GM18951 (cell line): ENCODE data around the gene TFAP2A.

Source experiments
- POLR2A ChIP-seq: IDR thresholded peaks from 4 replicates; pipeline ENCODE4 v1.6.1; 2011; ENCODE audit warnings: mild to moderate bottlenecking; ENCODE audit not compliant: insufficient read length, insufficient read depth; ENCODE audit errors: extremely low read depth
- in situ Hi-C: fragments of 300-500 bp; cut with MboI; formaldehyde crosslinking; loops from one replicate; pipeline ENCODE4 v1.12.0; 2022; ENCODE audit warnings: low sequenced_read_pairs, mixed read lengths, inconsistent platforms; ENCODE audit not compliant: unreplicated experiment

Gene TFAP2A

GRCh38 chr6:10385524-10386132 lies 29.2 kb downstream of the TFAP2A start:
- TF ChIP-seq POLR2A: no peak
- in situ Hi-C loops: no loop called here

DNA sequence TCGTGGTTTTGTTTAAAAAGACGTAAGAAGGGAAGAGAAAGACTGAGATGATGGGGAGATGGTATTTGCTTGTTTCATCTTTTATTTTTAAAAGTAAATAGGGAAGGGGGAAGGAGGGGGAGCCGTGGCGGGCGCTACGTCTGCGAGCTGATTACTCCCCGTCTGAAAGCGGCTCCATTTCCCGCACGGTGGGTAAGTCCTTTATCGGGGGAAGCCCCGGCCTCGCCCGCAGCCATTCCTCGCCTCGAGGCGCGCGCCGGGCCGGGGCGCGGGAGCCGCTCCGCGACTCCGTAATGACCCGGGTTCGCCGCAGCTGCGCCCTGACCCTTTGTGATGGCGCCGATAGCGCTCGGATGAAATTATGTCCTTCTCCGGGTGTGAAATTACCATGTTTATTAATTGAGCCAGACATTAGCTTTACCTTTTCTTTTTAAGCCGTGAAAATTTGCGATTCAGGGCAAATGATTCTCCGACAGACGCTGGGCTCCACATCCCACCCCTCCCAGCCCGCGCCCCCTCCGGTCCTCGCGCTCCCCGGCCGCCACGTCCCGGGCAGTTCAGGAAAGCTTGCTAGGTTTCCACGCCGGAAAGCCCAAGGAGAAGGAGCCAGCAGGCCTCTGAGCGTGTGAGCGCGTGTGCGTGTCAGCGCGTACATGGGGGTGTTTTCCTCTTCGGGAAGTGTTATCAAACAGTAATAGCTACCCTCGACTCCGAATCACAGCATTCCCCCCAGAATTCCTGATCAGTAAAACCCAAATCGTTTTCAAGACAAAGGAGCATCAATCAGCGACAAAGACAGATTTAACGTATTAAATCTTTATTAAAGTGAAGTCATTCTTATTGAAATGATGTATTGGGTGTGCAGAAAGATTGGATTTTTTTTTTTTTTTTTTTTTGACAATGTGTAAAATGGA lies 30.0 kb downstream of the TFAP2A start:
- in situ Hi-C loops: no loop called here
- no peak for TF ChIP-seq POLR2A

- in situ Hi-C loops: no loop called here
- TF ChIP-seq POLR2A: no peak
Observed at GRCh38 chr6:10384091-10384609, 30.7 kb downstream of the TFAP2A start.

DNA sequence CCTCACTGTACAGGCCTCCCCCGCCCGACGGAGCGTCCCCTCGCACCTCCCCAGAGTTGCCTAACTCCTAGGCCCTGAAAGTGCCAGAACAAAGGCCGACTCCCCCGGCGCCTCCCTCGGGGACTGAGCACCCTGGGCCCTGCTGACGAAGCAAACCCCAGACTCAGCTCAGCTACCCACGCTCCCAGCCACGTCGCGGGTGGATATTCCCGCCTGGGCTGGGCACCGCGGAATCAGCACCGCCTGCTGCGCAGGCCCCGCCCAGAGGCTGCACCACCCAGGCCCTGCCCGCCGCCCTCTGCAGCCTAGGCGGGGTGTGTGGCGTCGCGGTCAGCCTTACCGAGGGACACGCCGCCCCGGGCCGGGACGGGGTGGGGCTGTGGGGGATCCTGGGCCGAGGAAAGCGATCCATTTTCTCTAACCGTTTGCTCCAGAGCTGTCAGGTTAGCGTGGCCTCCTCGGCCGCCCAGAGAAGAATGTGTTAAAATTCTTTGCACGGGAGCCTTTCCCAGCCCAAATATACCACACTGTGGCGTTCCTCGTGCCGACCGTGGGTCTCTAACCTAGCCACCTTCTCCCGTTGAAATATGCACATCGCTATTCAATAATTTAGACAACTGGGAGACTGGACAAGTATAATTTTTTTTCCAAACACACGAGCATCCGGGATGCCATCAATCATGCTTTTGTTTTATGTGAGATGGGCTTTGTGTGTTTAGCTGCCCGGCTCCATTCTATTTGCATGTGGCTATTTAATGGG lies 31.4 kb downstream of the TFAP2A start:
- in situ Hi-C loops: no loop called here
- TF ChIP-seq POLR2A: no peak

DNA sequence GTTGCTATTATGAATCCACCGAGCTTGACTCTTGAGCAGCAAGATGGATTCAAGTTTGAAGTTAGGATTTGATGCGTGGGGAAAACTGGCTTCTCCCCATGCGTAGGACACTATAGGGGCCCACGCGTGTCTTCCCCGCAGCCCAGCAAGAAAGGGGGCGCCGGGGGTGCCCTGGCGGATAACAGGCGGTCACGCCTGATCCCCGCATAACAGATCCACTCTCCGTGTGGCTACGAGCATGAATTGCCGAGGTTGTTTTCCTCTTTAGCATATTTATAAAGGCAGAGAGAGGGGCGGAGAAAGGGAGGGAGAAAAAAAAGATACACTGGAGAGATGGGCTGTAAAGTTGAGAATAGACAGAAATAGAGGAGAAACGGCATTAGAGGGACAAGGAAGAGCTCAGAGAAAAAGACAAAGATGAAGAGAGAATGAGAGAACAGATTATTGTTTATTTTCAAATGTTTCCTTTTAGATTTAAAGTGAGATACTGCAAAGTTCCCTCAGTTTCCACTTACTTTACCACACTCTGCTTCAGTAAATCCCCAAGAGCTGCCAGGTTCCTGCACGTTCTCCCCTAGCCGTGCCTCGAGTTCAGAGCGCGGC lies 32.0 kb downstream of the TFAP2A start:
- in situ Hi-C loops: no loop called here
- TF ChIP-seq POLR2A: no peak

DNA sequence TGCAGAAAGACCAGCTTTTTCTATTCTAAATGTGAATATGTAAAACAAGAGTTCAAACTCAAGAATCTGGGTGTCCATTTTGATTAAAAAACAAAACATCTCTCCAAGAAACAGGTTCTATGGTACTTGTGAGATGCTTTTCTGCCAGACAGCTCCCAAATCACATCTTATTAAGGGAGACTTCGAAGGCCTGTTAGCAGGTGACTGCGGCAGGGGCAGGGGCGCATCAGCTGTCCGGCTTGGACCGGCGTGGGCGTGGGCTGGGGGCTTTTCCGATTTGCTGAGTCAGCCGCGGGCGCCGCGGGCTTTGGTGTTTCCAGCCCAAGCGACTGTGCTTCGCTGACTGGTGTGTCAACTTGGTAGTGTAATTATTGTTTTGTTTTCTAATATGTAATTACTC lies 32.6 kb downstream of the TFAP2A start:
- no peak for TF ChIP-seq POLR2A

GRCh38 chr6:10381830-10382208 lies 33.1 kb downstream of the TFAP2A start:
- in situ Hi-C loops: no loop called here
- TF ChIP-seq POLR2A: no peak

More for the DNA sequence above, 32.6 kb downstream of the TFAP2A start:
- in situ Hi-C loops: no loop called here

DNA sequence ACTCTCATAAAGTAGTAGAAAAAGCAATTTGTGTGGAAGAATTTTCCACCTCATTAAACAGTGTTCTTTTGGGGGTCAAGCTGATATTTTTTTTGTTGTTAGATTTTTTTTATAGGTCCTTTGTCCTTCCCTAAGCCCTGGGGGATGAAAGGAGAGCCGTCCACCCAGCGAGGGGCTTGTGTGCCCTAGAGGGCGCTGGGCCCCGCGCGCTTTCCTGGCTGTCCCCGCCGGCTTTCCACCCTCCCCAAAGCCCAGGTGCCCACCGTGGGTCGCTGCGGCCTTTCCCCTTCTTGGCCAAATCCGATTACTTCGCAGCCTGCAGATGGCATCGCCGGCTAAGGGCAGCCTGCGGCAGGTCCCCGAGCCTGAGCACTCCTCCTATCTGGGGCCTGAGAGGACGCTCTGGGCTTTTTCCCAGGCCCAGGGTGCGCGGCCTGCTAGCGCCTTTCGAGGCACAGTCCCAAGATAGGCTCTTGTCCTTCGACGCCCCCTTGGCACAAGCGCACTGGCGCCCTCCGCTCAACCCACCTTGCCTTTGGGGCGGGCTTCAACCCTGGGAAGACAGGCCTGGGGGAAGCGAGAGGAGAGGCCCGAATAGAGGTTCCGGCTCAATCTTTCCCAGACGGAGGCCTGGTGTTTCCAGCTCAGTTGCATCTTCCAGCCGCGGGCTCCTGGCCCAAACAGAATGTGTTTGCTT lies 33.6 kb downstream of the TFAP2A start:
- in situ Hi-C loops: no loop called here
- no peak for TF ChIP-seq POLR2A

GRCh38 chr6:10375391-10375969 lies 39.4 kb downstream of the TFAP2A start:
- TF ChIP-seq POLR2A: no peak
- in situ Hi-C loops: no loop called here

DNA sequence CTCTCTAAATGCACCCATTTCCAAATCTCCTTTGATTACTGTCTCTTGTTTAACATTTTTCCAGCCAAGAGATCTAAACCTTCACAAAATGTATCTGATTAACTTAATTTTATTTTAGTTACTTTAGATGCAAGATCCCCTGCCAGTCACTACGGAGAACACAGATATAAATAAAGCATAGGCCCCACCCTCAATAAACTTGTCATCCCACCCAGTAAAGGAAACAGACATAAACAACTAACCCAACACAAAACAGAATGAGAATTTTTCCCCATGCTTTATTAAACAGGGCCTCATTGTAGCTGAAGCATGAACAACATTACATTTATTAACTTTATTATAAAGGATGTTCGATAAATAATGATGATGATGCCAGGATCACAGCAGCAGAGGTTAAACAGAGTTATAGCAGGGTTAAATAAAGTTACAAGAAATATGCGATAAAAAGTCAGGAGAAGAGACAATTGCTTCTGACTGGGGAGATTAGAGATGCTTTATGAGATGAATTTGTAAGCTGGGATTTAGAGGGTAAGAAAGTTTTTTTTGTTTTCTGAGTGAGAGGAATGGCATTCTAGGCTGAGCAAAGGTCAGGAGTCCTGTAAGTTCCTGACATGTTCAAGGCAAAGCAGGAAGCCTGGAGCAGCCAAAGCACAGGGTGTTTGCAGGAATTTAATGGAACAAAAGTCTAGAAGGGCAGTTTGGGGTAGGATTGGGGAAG lies 41.1 kb downstream of the TFAP2A start:
- TF ChIP-seq POLR2A: no peak
- in situ Hi-C loops: no loop called here

DNA sequence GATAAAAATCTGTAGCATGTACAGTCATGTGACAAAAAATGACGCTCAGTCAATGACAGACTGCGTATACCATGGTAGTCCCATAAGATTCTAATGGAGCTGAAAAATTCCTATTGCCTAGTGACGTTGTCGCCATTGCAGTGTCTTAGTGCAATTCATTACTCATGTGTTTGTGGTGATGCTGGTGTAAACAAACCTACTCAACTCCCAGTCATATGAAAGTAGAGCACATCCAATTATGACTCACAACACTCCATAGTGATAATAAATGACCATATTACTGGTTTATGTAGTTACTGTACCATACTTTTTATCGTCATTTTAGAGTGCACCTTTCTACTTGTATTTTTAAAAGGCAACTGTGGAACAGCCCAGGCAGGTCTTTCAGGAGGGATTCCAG lies 45.0 kb downstream of the TFAP2A start:
- TF ChIP-seq POLR2A: no peak
- in situ Hi-C loops: no loop called here
